GM18907 (cell line): ENCODE measurements around the gene NCBP2L.
"Not testable (repeated sequence)": the region's sequence is repeated elsewhere in the genome, so short reads cannot be mapped to it uniquely, and the experiment has no call there.

ENCODE experiments used
- ATAC-seq: cut with Tn5 transposase; IDR thresholded peaks from one replicate; pipeline ENCODE4 v1.9.1; 2021; ENCODE audit warnings: mild to moderate bottlenecking, moderate library complexity; ENCODE audit not compliant: unreplicated experiment

Gene NCBP2L

DNA sequence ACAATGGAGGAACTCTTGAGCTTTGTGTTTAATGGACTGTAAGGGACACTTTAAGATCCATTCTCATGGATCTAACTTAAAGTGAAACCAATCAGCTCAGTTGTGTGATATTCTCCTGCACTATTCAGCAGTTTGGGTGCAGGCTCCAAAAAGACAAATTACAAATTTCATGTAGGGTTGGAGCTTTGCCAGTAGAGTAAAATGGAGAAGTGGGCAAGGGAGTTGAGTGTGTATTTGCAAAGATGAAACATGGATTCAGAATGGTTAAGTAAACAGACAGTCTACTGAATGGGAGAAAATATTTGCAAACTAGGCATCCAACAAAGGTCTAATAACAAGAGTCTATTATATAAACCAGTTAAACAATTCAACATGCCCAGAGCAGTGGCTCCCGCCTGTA, 26.9 kb downstream of the NCBP2L start:
- ATAC-seq, result no peak

DNA sequence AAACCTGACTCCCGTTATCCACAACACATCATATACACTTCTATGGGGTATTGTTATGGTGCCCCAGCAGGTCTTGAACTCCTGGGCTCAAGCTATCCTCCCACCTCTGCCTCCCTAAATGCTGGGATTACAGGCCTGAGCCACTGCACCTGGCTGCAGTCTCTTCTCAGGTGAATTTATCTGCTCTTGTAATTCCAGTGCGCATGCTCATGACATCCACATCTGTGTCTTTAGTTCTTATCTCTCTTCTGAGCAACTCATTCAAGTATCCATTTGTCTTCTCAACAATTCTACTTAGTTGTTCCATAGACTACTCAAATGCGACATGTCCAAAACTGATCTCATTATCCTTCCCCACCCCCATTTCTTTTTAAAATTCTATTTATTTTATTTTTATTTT, 27.6 kb downstream of the NCBP2L start:
- ATAC-seq, result no peak

DNA sequence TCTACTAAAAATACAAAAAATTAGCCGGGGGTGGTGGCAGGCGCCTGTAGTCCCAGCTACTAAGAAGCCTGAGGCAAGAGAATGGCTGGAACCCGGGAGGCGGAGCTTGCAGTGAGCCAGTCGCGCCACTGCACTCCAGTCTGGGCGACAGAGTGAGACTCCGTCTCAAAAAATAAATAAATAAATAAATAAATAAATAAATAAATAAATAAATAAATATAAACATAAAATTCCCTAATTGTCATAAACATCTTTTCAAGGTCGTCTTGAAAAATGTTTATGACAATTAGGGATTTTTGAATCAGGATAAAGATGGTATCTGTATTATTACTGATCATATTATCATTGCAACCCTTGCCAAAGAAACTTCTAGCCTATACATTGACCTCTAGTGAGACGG, 32.5 kb downstream of the NCBP2L start:
- not testable (repeated sequence) for ATAC-seq

DNA sequence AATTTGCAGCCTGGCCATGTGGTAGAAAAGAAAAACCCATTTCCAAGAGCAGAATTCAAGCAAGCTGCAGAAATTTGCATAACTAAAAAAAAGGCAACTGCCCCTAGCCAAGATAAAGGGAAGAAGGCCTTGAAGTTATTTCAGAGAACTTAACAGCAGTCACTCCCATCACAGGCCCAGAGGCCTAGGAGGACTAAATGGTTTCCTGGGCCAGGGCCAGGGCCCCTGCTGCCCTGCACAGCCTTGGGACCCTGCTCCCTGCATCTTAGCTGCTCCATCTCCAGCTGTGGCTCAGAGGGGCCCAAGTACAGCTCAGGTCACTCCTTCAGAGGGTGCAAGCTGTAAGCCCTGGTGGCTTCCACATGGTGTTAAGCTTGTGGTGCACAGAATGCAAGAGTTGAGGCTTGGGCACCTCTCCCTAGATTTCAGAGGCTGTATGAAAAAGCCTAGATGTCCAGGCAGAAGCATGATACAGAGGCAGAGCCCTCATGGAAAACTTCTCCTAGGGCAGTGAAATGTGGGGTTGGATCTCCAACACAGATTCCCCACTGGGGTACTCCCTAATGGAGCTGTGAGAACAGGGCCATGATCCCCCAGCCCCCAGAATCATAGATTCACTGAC, 41.5 kb downstream of the NCBP2L start:
- no peak for ATAC-seq

DNA sequence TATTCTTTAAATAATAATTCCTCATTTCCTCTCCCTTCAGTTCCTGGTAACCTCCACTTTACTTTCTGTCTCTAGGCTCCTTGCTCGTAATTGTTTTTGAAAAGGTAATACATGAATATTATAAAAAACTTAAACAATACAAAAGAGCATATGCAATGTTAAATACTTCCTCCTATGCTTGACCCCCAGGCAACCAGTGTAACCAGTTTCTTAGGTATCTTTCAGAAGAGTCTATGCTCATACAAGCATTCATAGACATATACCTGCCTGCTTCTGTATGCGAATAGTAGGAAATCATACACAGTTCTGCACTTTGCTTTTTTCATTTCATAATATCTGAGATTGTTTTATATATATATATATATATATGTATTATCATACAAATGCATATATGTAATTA, 45.5 kb downstream of the NCBP2L start:
- no peak for ATAC-seq

DNA sequence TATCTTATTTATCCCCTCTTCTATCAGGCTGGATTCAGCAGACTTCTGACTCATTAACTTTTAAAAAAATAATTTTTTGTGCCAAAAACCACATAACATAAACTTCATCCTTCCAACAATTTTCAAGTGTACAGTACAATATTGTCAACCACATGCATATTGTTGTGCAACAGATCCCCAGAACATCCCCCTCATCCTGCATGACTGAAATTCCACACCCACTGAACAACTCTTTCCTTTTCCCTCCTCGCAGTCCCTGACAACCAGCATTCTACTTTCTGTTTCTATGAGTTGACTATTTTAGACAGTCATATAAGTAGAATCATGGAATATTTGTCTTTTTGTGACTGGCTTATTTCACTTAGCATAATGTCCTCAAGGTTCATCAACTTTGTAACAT, 45.9 kb downstream of the NCBP2L start:
- ATAC-seq, result no peak

DNA sequence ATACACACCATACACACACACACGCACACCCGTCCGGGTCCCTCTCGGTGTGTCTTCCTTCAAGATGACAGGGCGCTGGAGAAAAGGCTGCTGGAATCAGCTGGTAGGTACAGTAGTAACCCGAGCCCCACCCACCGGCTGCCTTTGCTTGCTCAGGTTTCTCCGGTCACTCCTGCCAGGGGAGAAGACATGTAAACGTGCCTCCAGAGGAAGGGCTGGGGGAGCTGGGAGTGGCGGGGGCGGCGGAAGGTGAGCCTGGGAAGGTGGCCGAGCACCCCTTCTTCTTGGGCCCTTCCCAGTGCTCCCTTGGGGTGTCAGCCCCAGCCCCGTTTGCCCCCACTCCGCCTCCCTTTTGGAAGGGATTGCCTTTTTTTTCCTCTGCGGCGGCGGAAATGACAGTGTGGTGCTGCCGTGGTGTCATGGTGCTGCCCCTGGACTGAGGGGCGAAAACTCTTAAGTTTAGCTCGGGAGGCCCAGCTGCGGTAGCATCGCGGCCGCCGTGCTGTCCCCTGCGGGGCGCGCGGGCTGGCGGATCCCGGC, 48.2 kb downstream of the NCBP2L start, which contains the start of gene MID2:
Gene MID2, plus strand, starts transcription at position 169 of the 540 bp plus-strand sequence. CDS start 561 bp downstream, outside the sequence.
- peak; percentile 32 for ATAC-seq

DNA sequence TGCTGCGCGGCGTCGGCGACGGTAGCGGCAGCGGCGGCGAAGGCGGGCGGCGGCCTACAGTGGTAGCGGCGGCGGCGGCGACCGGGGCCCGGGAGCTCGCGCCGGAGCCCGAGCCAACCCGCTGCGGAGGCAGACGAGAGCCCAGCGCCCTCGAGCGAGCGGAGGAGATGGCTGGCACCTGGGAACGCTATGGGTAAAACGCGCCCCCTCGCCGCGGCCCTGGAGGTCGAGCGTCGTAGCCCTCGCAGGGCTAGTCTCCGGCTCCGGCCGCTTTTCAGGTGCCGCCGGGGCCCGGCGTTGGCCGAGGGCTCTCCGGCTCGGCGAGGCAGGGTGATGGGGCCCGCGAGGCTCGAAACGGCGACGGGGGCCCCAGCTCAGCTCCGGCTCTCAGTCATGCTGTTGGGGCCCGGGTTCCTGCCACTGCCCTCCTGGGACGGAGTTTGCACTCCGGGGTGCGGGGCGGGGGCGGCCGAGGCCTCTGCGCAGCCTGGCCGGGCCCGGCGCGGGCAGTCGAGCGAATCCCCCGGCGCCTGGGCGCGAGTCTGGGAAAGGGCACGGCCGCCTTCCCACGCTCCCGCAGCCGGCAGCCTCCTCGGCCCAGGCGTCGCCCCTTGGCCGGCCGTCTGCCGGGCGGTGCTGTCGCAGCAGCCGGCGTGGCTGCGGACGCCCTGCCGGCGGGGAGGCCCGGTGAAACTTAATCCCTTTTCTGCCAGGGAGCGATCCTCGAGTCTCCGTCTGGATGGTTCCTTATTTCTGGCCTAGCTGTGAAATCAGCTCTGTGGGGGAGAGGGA, 48.9 kb downstream of the NCBP2L start:
- peak; percentile 49 for ATAC-seq

DNA sequence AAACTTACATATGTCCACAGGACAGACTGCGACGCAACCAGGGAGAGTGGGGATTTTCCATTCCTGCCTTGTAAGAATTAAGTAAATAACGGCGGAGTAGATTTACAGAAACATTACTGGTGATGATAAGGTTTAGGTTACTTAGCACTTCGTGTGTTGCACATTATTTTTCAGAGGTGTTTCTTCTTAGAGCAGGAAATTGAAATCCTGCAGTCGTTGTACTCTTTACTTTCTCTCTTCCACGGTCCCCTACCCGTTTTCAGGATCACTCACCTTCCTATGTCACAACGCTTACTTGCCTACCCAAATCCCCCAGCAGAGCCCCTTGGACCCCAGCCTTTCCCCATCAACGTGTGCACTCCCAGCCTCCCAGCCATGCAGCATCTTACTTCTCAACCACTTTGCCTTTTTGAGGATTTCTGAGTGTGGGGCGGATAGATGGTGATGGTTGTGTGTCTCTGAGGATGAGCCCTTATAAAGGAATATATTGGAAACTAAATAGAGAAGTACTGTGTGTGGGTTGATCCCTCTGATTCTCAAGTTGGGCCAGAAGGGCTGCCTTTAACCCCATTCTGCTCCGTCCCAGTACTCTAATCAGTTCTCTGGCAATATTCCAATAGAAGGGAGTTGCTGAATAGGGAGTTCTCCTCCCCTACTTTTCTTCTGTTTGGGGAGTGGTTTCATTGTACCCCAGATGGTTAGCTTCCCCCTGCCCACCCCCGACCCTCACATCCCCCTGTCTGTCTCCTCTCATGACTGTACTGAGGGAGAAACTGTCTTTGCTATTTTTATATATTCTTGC, 49.7 kb downstream of the NCBP2L start:
- ATAC-seq, result no peak

DNA sequence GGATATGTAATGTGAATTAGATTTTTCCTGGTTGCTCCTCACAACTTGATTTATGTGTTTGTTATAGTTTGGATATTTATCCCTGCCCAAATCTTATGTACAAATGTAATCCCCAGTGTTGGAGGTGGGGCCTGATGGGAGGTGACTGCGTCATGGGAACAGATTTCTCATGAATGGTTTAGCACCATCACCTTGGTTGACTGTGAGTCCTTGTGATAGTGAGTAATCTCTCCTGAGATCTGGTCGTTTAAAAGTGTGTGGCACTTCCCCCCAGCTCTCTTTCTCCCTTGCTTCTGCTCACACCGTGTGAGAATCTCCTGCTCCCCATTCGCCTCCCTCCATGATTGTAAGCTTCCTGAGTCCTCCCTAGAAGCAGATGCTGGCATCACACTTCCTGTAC, 50.3 kb downstream of the NCBP2L start:
- no peak for ATAC-seq

DNA sequence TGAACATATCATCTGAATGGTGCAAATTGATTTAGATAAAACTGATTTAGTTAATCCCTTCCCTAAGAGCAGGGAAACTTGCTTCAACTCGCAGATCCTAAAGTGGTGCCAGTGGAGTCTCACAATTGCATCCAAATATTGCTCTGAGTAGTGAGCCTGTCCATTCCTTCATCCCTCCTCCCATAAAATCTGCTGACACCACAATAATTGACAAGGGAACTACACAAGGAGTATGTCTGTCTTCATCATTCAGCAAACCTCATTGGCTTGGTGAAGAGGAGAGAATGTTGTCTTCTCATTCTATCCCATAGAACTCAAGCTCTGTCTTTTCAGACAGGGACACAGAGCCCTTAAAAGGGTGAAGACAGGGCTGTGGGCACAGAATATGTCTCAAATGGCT, 52.3 kb downstream of the NCBP2L start:
- ATAC-seq, result no peak

DNA sequence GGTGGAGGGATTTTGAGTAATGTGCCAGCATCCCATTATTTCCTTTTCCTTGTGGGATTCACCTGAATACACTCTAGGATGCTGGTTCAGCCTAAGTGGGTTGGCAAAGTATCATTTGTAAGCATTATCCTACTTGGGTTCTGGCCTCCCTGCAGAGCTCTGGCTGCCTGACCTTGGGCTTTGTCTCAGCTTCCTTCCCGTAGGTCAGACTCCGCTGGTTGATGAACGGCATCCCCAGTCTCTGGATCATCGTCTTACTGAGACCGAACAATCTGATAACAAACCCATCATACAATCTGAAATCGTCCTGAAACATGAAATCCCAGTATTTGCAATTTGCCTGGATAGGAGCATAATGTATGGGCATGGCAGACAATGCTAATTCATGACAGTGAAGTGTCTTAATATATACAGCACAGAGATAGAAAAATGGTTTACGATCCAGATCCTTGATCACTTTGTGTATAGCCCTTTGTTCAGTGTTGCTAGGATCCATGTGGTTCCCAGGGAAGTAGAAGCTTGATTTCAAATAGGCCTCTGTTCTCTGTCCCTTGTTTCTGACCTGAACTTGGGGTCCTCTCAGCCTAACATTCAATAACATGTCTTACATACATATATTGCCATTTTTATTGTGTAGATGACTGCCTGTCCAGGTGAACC, 53.7 kb downstream of the NCBP2L start:
- ATAC-seq, result no peak

DNA sequence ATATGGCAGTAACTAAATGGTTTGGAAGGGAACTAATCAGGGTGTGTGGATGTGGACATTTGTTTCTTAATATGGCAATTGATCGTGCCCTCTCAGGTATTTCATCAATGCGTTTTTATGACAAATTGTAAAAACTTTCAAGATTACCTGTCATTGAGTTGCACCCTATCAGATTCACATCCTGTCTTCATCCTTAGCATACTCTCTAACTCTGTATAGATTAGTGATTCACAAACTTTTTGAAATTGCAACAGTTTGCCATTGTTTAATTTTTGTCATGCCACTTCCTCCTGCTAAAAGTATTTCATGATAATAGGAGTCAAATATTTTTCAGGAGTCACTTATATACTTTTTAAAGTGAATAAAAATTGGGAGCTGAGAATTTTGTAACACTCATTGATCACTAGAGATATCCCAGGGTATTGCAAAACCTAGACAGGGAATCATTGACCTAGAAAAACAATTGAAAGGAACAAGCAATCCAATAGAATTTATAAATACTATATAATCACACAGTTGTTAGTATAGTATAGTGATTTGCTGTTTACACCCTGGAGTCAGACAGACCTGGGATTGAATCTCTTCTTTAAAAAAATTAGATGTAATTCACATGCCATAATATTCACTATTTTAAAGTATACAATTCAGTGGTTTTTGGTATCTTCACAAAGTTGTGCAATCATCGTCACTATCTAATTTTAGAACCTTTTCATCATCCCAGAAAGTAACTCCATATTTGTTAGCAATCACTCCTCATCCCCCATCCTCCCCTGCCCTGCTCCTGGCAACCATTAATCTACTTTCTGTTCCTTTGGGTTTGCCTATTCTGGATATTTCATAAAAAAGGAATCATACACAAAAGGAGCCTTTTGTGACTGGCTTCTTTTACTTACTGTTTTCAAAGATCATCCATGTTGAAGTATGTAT, 57.0 kb downstream of the NCBP2L start:
- ATAC-seq, result no peak

DNA sequence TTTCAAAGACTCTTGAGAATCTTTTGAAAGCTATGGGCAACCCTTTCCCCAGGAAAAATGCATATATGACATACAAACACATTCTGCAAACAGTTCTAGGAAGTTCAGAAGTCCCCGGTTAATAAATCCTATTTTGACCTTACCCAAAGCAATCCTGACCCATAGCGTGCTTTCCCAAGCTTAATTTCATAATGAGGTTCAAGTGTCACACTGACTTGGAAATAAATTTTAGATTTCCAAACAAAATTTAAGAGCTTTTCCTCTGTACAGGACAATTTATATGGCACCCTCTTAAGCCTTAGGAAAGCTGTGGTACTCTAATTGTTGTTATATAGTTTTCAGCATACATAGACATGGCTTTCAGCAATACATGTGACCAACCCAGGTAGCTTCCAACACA, 59.4 kb downstream of the NCBP2L start:
- no peak for ATAC-seq

DNA sequence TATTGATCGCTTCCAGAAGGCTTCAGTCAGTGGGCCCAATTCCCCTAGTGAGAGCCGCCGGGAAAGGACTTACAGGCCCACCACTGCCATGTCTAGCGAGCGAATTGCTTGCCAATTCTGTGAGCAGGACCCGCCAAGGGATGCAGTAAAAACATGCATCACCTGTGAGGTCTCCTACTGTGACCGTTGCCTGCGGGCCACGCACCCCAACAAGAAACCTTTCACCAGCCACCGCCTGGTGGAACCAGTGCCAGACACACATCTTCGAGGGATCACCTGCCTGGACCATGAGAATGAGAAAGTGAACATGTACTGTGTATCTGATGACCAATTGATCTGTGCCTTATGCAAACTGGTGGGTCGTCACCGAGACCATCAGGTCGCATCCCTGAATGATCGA, 63.4 kb downstream of the NCBP2L start:
- ATAC-seq, result no peak

DNA sequence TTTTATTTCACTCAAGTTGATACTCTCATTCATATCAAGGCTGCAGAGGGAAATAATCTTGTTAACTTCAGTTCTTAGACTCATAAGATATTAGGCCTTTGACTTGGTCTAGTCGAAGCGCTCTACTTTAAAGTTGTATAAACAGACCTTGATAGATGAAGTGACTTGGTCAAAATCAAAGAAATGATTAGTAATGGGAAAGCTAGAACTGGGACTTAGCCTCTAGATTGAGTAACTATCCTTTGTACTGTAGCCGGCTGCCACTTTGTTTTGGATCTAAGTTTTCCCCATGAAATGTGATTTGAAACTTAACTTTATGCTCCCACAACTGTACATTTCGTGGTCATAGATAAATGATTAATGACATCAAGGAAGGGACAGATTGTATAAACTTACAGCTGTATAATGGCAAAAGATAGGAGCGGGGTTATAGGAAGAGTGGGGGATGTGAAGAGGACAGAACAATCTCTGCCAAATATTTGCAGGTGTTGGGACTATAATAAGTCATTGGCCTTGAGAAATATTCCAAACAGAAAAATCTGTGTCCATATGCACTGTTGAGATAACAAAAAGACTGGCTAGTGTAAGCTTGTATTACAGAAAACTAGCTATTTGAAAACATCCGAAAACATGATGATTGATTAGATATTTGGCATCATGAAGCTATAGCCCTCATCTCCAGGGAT, 65.3 kb downstream of the NCBP2L start:
- no peak for ATAC-seq
